Natural killer cell (primary cell): Measurements from ENCODE around the gene CCNA2. TPM values are rescaled to one million over a fixed set of nuclear protein-coding genes. Genes with fewer than 3 reads are reported as not detected.

Experiments used
- ATAC-seq, 3 donors: fragments of 150-1000 bp in 2 of 3; fragments of 200-7000 bp in 1 of 3; cut with Tn5 transposase; 1 replicate in 1 of 3; 2 replicates in 2 of 3; pipeline ENCODE4 v1.10.0; 2021; ENCODE audit warnings: mild to moderate bottlenecking in 2 of 3, moderate library complexity in 2 of 3
- DNase-seq, 2 donors: peaks; one replicate each; pipeline versions ENCODE4 v3.0.0 to v3.0.0-alpha.2; 2013 to 2021; ENCODE audit warnings: mixed read lengths in 1 of 2
- H3K27ac ChIP-seq: one replicate; pipeline ENCODE4 v1.5.1; 2013; ENCODE audit warnings: mild to moderate bottlenecking, low read length
- H3K27me3 ChIP-seq: one replicate; pipeline ENCODE4 v1.6.1; 2013; ENCODE audit warnings: low read length; ENCODE audit not compliant: control insufficient read depth, insufficient read depth
- H3K36me3 ChIP-seq: one replicate; pipeline ENCODE4 v1.6.1; 2013; ENCODE audit warnings: low read length; ENCODE audit not compliant: control insufficient read depth, insufficient read depth
- H3K4me1 ChIP-seq: one replicate; pipeline ENCODE4 v1.6.1; 2013; ENCODE audit warnings: low read length; ENCODE audit not compliant: control insufficient read depth, insufficient read depth
- H3K4me3 ChIP-seq: one replicate; pipeline ENCODE4 v1.5.1; 2013; ENCODE audit warnings: low read length
- H3K9me3 ChIP-seq: one replicate; pipeline ENCODE4 v1.6.1; 2013; ENCODE audit warnings: low read length; ENCODE audit not compliant: control insufficient read depth, insufficient read depth
- H3K27ac Mint-ChIP-seq, 2 donors: one replicate each; pipeline ENCODE4 v1.8.0; 2022; ENCODE audit warnings: mild to moderate bottlenecking in 2 of 2, mixed read lengths in 2 of 2, moderate library complexity in 1 of 2
- H3K27me3 Mint-ChIP-seq, 2 donors: one replicate each; pipeline ENCODE4 v1.8.0; 2022; ENCODE audit warnings: low read depth in 2 of 2, mixed read lengths in 2 of 2
- H3K36me3 Mint-ChIP-seq: one replicate; pipeline ENCODE4 v1.8.0; 2022; ENCODE audit warnings: mixed read lengths
- H3K4me1 Mint-ChIP-seq, 2 donors: one replicate each; pipeline ENCODE4 v1.8.0; 2022; ENCODE audit warnings: mixed read lengths in 2 of 2
- H3K4me3 Mint-ChIP-seq: one replicate; pipeline ENCODE4 v1.8.0; 2022; ENCODE audit warnings: mild to moderate bottlenecking, moderate library complexity, mixed read lengths
- H3K9me3 Mint-ChIP-seq, 2 donors: one replicate each; pipeline ENCODE4 v1.8.0; 2022; ENCODE audit warnings: mixed read lengths in 2 of 2
- CTCF ChIP-seq: fragments of 200-600 bp; IDR thresholded peaks from one replicate; pipeline ENCODE4 v1.8.0; 2022; ENCODE audit warnings: antibody characterized with exemption
- WGBS: methylation state at CpG from one replicate; pipeline ENCODE4 v1.1.7; 2013; ENCODE audit warnings: missing lambda C conversion rate; ENCODE audit not compliant: insufficient coverage; 5-methylcytosine and 5-hydroxymethylcytosine counted together
- intact Hi-C: fragments of 100-400 bp; cut with micrococcal nuclease; formaldehyde crosslinking; loops from one replicate; pipeline ENCODE4 v1.14.2; 2022
- total RNA-seq, 4 donors: library from RNA; stranded (reverse); fragments of 120-200 nt in 1 of 4; gene quantifications; one replicate each; pipeline versions ENCODE4 v1.2.3 to v1.2.4, GENCODE V29; 2013 to 2022

CCNA2 gene
- total RNA-seq, 3 donors from 2014 or later (not counting 1 experiment from before 2014, with no cell fraction given): 0.50 to 1.6 (median 0.99) TPM

GRCh38 chr4:121776610-121777401 is 46.9 kb downstream of the CCNA2 start:
- no peaks in the 10 kb centered on the region for H3K9me3 Mint-ChIP-seq
- H3K4me1 Mint-ChIP-seq: no peaks in the 10 kb centered on the region
- no peak overlapping the region for H3K4me3 ChIP-seq
- ATAC-seq: no peak
- DNase-seq: no peak
- no peak overlapping the region for H3K27ac ChIP-seq
- no peak overlapping the region for H3K4me3 Mint-ChIP-seq
- H3K4me1 ChIP-seq: no peaks in the 10 kb centered on the region
- H3K36me3 Mint-ChIP-seq: no peaks in the 10 kb centered on the region
- H3K9me3 ChIP-seq: no peaks in the 10 kb centered on the region
- WGBS: 83% methylated on average over 5 of the region's 6 CpGs
- peaks cover 3% of the 10 kb centered on the region for H3K27me3 ChIP-seq
- no peak overlapping the region for H3K27ac Mint-ChIP-seq
- intact Hi-C loops: no loop called here
- TF ChIP-seq CTCF: no peak
- no peaks in the 10 kb centered on the region for H3K36me3 ChIP-seq
- peaks cover 30 to 39% of the 10 kb centered on the region in 2 donors for H3K27me3 Mint-ChIP-seq

- Mint-ChIP-seq H3K4me1 (no peaks in the 10 kb centered on the region), H3K4me3 (no peak overlapping the region), H3K9me3 (no peaks in the 10 kb centered on the region), H3K27ac (no peak overlapping the region), H3K36me3 (no peaks in the 10 kb centered on the region), H3K27me3 (peaks cover 22 to 44% of the 10 kb centered on the region in 2 donors)
- no CpG with 5 or more reads among the region's 1 CpG for WGBS
- intact Hi-C loops: no loop called here
- no peak for DNase-seq
- no peaks in the 10 kb centered on the region for H3K36me3 ChIP-seq
- no peak for ATAC-seq
- no peak overlapping the region for H3K4me3 ChIP-seq
- H3K27me3 ChIP-seq: peaks cover 3% of the 10 kb centered on the region
- H3K27ac ChIP-seq: no peak overlapping the region
- no peaks in the 10 kb centered on the region for H3K9me3 ChIP-seq
- no peak for TF ChIP-seq CTCF
- no peaks in the 10 kb centered on the region for H3K4me1 ChIP-seq
Measured at GRCh38 chr4:121773883-121774282, 49.8 kb downstream of the CCNA2 start.

DNA sequence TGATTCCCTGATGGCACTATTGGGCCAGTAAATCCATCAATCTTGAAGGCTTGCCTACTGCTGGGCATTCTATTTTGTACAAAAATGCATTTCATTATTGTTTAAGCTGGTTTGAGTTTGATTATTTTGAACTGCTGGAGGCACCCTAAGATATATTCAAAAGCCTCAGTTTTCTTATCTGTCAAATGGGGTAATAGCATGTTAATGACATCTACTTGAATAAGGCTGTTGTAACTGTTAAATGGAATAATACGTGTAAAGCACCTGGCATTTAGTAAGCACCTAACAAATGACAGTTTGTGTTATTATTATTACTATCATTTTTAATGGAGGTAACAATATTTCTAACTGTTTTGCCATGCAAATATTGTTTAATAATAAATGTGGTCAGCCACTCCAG is 51.8 kb downstream of the CCNA2 start:
- H3K27ac Mint-ChIP-seq: no peak overlapping the region
- peaks cover 19 to 48% of the 10 kb centered on the region in 2 donors for H3K27me3 Mint-ChIP-seq
- no peaks in the 10 kb centered on the region for H3K9me3 Mint-ChIP-seq
- H3K36me3 Mint-ChIP-seq: no peaks in the 10 kb centered on the region
- intact Hi-C loops: no loop called here
- no peaks in the 10 kb centered on the region for H3K36me3 ChIP-seq
- no peak overlapping the region for H3K27ac ChIP-seq
- H3K4me1 Mint-ChIP-seq: no peaks in the 10 kb centered on the region
- no peak for TF ChIP-seq CTCF
- H3K9me3 ChIP-seq: no peaks in the 10 kb centered on the region
- no CpG with 5 or more reads among the region's 1 CpG for WGBS
- no peak overlapping the region for H3K4me3 Mint-ChIP-seq
- no peak for ATAC-seq
- H3K4me3 ChIP-seq: no peak overlapping the region
- no peak for DNase-seq
- H3K4me1 ChIP-seq: no peaks in the 10 kb centered on the region
- peaks cover 3% of the 10 kb centered on the region for H3K27me3 ChIP-seq

DNA sequence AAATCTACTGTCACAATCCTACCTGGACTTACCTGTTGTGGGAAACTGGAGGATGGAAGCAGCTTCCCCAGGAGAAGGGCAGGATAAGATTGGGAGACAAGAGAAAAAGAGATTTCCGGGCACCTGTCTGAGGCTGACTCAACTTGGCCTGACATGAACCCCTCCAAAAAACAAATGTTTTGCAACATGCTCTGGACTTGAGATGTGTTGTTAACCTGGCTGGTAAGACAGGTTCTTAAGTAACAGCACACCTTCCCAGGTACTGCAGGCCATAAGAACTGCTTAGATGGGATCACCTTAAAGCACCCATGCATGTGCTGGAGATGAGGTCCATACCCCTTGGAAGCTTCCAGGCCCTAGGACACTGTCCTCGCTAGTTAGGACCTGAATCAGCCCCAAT is 54.3 kb downstream of the CCNA2 start:
- DNase-seq (no peak), ATAC-seq (no peak)
- Histone ChIP-seq H3K36me3 (no peaks in the 10 kb centered on the region), H3K4me3 (no peak overlapping the region), H3K4me1 (no peaks in the 10 kb centered on the region), H3K27me3 (peaks cover 15% of the 10 kb centered on the region), H3K27ac (no peak overlapping the region), H3K9me3 (no peaks in the 10 kb centered on the region)
- no peaks in the 10 kb centered on the region for H3K9me3 Mint-ChIP-seq
- H3K27me3 Mint-ChIP-seq: peaks cover 36 to 64% of the 10 kb centered on the region in 2 donors
- H3K36me3 Mint-ChIP-seq: no peaks in the 10 kb centered on the region
- intact Hi-C loops: no loop called here
- no peak overlapping the region for H3K4me3 Mint-ChIP-seq
- H3K27ac Mint-ChIP-seq: no peak overlapping the region
- no peak for TF ChIP-seq CTCF
- H3K4me1 Mint-ChIP-seq: no peaks in the 10 kb centered on the region
- WGBS: 91% methylated on average over 2 of the region's 2 CpGs
